ENCODE data around the gene BAZ2B. TPM values are rescaled to one million over a fixed set of nuclear protein-coding genes. Genes with fewer than 3 reads are reported as not detected.

Gene BAZ2B
- total and polyA plus RNA-seq, 9 of the 15 experiments (the other 6 are each of a cell fraction or from before 2014, with no cell fraction given) = 7.5 to 38.6 (median 19.8) TPM

DNA sequence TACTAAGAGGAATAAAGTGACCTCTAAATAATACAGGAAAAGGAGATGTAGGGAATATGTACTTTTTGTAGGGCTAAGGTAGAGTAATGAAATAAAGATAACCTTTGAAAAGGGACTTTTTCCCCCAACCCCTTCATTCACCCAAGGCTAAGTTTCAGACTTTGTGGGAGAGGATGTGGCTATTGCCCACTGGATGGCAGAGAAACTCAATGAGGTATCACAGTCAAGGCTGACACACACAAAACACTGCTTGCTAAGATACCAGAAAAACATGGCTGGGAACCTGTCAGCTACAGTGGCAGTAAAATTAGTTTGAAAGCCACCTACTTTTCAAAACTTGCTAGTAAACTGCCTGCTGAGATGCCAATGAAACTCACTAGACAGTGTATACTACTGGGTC, 171.0 kb downstream of the BAZ2B start:
- H3K4me1 ChIP-seq (replicated peaks in 1 of 2; ENCODE audit: control insufficient read depth in 2 of 2, insufficient read depth in 2 of 2, low read length in 2 of 2) = peaks cover 0 to 5% of the 10 kb centered on the region in 2 experiments; a peak in 1 of 5 replicates
- H3K4me2 ChIP-seq (ENCODE audit: insufficient read depth, low read length) = no peak overlapping the region
- BruUV-seq (replicated peaks) = no TSS peak
- H3K79me2 ChIP-seq (ENCODE audit: control insufficient read depth, insufficient read depth, low read length) = no peaks in the 10 kb centered on the region
- no peak for DNase-seq (ENCODE audit: extremely low read depth in 1 of 4, low spot score in 3 of 4)
- H3K9ac ChIP-seq (ENCODE audit: insufficient read depth in 1 of 2, low read depth in 2 of 2, low read length in 2 of 2) = no peak overlapping the region
- H2AFZ ChIP-seq (ENCODE audit: low read depth, low read length) = no peak overlapping the region
- no peak for FAIRE-seq
- no peak overlapping the region for H3K27ac ChIP-seq (ENCODE audit: extremely low read depth, low read depth, low read length)
- ChIA-PET CTCF (ENCODE audit: low intra/inter-chr PET ratio) (no interaction called here), POLR2A (interaction anchor here (0.5 to 1.1 kb wide), 2 partner anchors 10 to 362 kb away, joined by 3 to 4 read pairs; no protein-coding TSS in a partner anchor)
- H3K9me1 ChIP-seq (ENCODE audit: control insufficient read depth, insufficient read depth, low read length) = no peaks in the 10 kb centered on the region
- no peaks in the 10 kb centered on the region for H3K27me3 ChIP-seq (ENCODE audit: control insufficient read depth in 2 of 2, insufficient read depth in 2 of 2, low read length in 2 of 2)
- ATAC-seq = no peak
- in situ Hi-C loops (cut with MboI) (no loop called here), intact Hi-C loops (cut with micrococcal nuclease) (loop anchor here (5.0 kb wide), 1 partner anchor 267 kb away; the partner anchor contains the start of gene MARCHF7)
- no peak overlapping the region for H3K4me3 ChIP-seq
- peaks cover 2% of the 10 kb centered on the region; the same call in 1 of the 3 replicates for H3K36me3 ChIP-seq (ENCODE audit: control insufficient read depth, insufficient read depth, low read length)
- no peaks in the 10 kb centered on the region for H4K20me1 ChIP-seq (replicated peaks; ENCODE audit: control insufficient read depth, insufficient read depth, low read length)
- H3K9me3 ChIP-seq (replicated peaks; ENCODE audit: control insufficient read depth, insufficient read depth, low read depth, low read length) = no peaks in the 10 kb centered on the region
- TF ChIP-seq MBD2 (IDR thresholded peaks at IDR 0.05; ENCODE audit: borderline replicate concordance, low read depth) (no peak), MTA3 (IDR thresholded peaks at IDR 0.05; ENCODE audit: borderline replicate concordance) (no peak), SMAD4 (CRISPR knock-in tag; conservative IDR thresholded peaks at IDR 0.05) (no peak), HSF4 (CRISPR knock-in tag; IDR thresholded peaks at IDR 0.05; ENCODE audit: borderline replicate concordance) (no peak), ZNF282 (CRISPR knock-in tag; IDR thresholded peaks at IDR 0.05) (no peak), EGR1 (conservative IDR thresholded peaks at IDR 0.05) (no peak), CBFB (CRISPR knock-in tag; IDR thresholded peaks at IDR 0.05) (no peak), CHCHD3 (CRISPR knock-in tag; IDR thresholded peaks at IDR 0.05) (no peak), RB1 (IDR thresholded peaks at IDR 0.05; ENCODE audit: low read depth) (no peak), JUN (IDR thresholded peaks at IDR 0.05; ENCODE audit: borderline replicate concordance, low read depth, low read length) (no peak), JUN (CRISPR knock-in tag; IDR thresholded peaks at IDR 0.05; ENCODE audit: borderline replicate concordance) (no peak), LARP7 (IDR thresholded peaks at IDR 0.05) (no peak)
- TF ChIP-seq, protein P1, sequence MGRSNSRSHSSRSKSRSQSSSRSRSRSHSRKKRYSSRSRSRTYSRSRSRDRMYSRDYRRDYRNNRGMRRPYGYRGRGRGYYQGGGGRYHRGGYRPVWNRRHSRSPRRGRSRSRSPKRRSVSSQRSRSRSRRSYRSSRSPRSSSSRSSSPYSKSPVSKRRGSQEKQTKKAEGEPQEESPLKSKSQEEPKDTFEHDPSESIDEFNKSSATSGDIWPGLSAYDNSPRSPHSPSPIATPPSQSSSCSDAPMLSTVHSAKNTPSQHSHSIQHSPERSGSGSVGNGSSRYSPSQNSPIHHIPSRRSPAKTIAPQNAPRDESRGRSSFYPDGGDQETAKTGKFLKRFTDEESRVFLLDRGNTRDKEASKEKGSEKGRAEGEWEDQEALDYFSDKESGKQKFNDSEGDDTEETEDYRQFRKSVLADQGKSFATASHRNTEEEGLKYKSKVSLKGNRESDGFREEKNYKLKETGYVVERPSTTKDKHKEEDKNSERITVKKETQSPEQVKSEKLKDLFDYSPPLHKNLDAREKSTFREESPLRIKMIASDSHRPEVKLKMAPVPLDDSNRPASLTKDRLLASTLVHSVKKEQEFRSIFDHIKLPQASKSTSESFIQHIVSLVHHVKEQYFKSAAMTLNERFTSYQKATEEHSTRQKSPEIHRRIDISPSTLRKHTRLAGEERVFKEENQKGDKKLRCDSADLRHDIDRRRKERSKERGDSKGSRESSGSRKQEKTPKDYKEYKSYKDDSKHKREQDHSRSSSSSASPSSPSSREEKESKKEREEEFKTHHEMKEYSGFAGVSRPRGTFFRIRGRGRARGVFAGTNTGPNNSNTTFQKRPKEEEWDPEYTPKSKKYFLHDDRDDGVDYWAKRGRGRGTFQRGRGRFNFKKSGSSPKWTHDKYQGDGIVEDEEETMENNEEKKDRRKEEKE (IDR thresholded peaks at IDR 0.05; ENCODE audit: borderline replicate concordance in 1 of 2, control insufficient read depth in 1 of 2, low read depth in 2 of 2, low read length in 1 of 2) = no peak
- TF ChIP-seq, protein P2, sequence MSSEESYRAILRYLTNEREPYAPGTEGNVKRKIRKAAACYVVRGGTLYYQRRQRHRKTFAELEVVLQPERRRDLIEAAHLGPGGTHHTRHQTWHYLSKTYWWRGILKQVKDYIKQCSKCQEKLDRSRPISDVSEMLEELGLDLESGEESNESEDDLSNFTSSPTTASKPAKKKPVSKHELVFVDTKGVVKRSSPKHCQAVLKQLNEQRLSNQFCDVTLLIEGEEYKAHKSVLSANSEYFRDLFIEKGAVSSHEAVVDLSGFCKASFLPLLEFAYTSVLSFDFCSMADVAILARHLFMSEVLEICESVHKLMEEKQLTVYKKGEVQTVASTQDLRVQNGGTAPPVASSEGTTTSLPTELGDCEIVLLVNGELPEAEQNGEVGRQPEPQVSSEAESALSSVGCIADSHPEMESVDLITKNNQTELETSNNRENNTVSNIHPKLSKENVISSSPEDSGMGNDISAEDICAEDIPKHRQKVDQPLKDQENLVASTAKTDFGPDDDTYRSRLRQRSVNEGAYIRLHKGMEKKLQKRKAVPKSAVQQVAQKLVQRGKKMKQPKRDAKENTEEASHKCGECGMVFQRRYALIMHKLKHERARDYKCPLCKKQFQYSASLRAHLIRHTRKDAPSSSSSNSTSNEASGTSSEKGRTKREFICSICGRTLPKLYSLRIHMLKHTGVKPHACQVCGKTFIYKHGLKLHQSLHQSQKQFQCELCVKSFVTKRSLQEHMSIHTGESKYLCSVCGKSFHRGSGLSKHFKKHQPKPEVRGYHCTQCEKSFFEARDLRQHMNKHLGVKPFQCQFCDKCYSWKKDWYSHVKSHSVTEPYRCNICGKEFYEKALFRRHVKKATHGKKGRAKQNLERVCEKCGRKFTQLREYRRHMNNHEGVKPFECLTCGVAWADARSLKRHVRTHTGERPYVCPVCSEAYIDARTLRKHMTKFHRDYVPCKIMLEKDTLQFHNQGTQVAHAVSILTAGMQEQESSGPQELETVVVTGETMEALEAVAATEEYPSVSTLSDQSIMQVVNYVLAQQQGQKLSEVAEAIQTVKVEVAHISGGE (CRISPR knock-in tag; IDR thresholded peaks at IDR 0.05) = no peak
- TF ChIP-seq, protein P3, sequence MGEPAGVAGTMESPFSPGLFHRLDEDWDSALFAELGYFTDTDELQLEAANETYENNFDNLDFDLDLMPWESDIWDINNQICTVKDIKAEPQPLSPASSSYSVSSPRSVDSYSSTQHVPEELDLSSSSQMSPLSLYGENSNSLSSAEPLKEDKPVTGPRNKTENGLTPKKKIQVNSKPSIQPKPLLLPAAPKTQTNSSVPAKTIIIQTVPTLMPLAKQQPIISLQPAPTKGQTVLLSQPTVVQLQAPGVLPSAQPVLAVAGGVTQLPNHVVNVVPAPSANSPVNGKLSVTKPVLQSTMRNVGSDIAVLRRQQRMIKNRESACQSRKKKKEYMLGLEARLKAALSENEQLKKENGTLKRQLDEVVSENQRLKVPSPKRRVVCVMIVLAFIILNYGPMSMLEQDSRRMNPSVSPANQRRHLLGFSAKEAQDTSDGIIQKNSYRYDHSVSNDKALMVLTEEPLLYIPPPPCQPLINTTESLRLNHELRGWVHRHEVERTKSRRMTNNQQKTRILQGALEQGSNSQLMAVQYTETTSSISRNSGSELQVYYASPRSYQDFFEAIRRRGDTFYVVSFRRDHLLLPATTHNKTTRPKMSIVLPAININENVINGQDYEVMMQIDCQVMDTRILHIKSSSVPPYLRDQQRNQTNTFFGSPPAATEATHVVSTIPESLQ (CRISPR knock-in tag; IDR thresholded peaks at IDR 0.05) = no peak

Measured in K562 (cell line).